HFFc6 (cell line): ENCODE results near the gene PRRT1. TPM values are rescaled to one million over a fixed set of nuclear protein-coding genes. Genes with fewer than 3 reads are reported as not detected.

Source experiments
- DNase-seq: peaks from one replicate; pipeline ENCODE4 v3.0.0-alpha.2; 2018
- H3K27ac Mint-ChIP-seq: 2 replicates; pipeline ENCODE4 v1.8.0; 2020; ENCODE audit warnings: mild to moderate bottlenecking, mixed read lengths
- H3K27me3 Mint-ChIP-seq: 2 replicates; pipeline ENCODE4 v1.8.0; 2021; ENCODE audit warnings: mild to moderate bottlenecking, moderate library complexity, mixed read lengths; ENCODE audit not compliant: insufficient read depth
- H3K36me3 Mint-ChIP-seq: 2 replicates; pipeline ENCODE4 v1.8.0; 2021; ENCODE audit warnings: low read depth, mixed read lengths
- H3K4me1 Mint-ChIP-seq: 2 replicates; pipeline ENCODE4 v1.8.0; 2020; ENCODE audit warnings: low read depth, mixed read lengths
- H3K4me3 Mint-ChIP-seq: 2 replicates; pipeline ENCODE4 v1.8.0; 2020; ENCODE audit warnings: mild to moderate bottlenecking, moderate library complexity, mixed read lengths
- H3K9me3 Mint-ChIP-seq: 2 replicates; pipeline ENCODE4 v1.8.0; 2020; ENCODE audit warnings: mild to moderate bottlenecking, mixed read lengths
- CTCF ChIP-seq: fragments of 200-600 bp; sonication (generic); IDR thresholded peaks from 2 replicates; pipeline ENCODE4 v1.5.0; 2021; ENCODE audit warnings: antibody characterized with exemption, mild to moderate bottlenecking
- total RNA-seq, 6 experiments: library from RNA; stranded (reverse); fragmentation: NEBNext Ultra II Directional; extraction: Animal tissue kit (Norgen Biotek cat#: 25700); gene quantifications; 2 replicates in 1 of 6; 3 replicates in 5 of 6; pipeline ENCODE4 v1.2.3, GENCODE V29; 2021

Gene PRRT1
- total RNA-seq, 6 experiments from 2014 or later = 2.6 to 5.8 (median 5.1) TPM

GRCh38 chr6:32183483-32184083 lies 31.8 kb upstream of the PRRT1 start:
- Mint-ChIP-seq H3K9me3 (no peaks in the 10 kb centered on the region), H3K36me3 (peaks cover 29% of the 10 kb centered on the region), H3K27ac (peak overlapping the region; percentile 31; the same call in 1 of the 2 replicates), H3K4me3 (no peak overlapping the region), H3K27me3 (peaks cover 4% of the 10 kb centered on the region), H3K4me1 (peaks cover 56% of the 10 kb centered on the region)
- no peak for TF ChIP-seq CTCF
- no peak for DNase-seq

GRCh38 chr6:32183030-32183429 lies 31.3 kb upstream of the PRRT1 start:
- H3K27ac Mint-ChIP-seq = peak overlapping the region; percentile 31; the same call in 1 of the 2 replicates
- TF ChIP-seq CTCF = no peak
- H3K4me3 Mint-ChIP-seq = no peak overlapping the region
- no peak for DNase-seq
- H3K9me3 Mint-ChIP-seq = no peaks in the 10 kb centered on the region
- H3K27me3 Mint-ChIP-seq = peaks cover 4% of the 10 kb centered on the region
- peaks cover 29% of the 10 kb centered on the region for H3K36me3 Mint-ChIP-seq
- peaks cover 52% of the 10 kb centered on the region for H3K4me1 Mint-ChIP-seq

GRCh38 chr6:32182555-32182981 lies 30.8 kb upstream of the PRRT1 start:
- no peaks in the 10 kb centered on the region for H3K9me3 Mint-ChIP-seq
- peaks cover 27% of the 10 kb centered on the region for H3K36me3 Mint-ChIP-seq
- H3K27ac Mint-ChIP-seq = no peak overlapping the region; the same call in 1 of the 2 replicates
- no peak for DNase-seq
- no peak overlapping the region for H3K4me3 Mint-ChIP-seq
- TF ChIP-seq CTCF = no peak
- peaks cover 49% of the 10 kb centered on the region for H3K4me1 Mint-ChIP-seq
- H3K27me3 Mint-ChIP-seq = peaks cover 4% of the 10 kb centered on the region

GRCh38 chr6:32181915-32182529 lies 30.3 kb upstream of the PRRT1 start:
- H3K27me3 Mint-ChIP-seq = peaks cover 4% of the 10 kb centered on the region
- no peak for TF ChIP-seq CTCF
- peaks cover 22% of the 10 kb centered on the region for H3K36me3 Mint-ChIP-seq
- H3K4me1 Mint-ChIP-seq = peaks cover 49% of the 10 kb centered on the region
- no peak overlapping the region for H3K4me3 Mint-ChIP-seq
- H3K27ac Mint-ChIP-seq = no peak overlapping the region
- no peak for DNase-seq
- no peaks in the 10 kb centered on the region for H3K9me3 Mint-ChIP-seq

GRCh38 chr6:32181148-32181702 lies 29.5 kb upstream of the PRRT1 start:
- no peak overlapping the region for H3K4me3 Mint-ChIP-seq
- no peak for TF ChIP-seq CTCF
- peaks cover 18% of the 10 kb centered on the region for H3K36me3 Mint-ChIP-seq
- DNase-seq = no peak
- peaks cover 4% of the 10 kb centered on the region for H3K27me3 Mint-ChIP-seq
- H3K27ac Mint-ChIP-seq = peak overlapping the region; percentile 45; the same call in 1 of the 2 replicates
- H3K9me3 Mint-ChIP-seq = no peaks in the 10 kb centered on the region
- peaks cover 49% of the 10 kb centered on the region for H3K4me1 Mint-ChIP-seq
